Neuronal stem cell (in vitro differentiated cells): ENCODE data around the gene MTAP.

Experiments
- DNase-seq: peaks from one replicate; pipeline ENCODE4 v3.0.0-alpha.2; 2013; ENCODE audit warnings: low spot score
- H2AFZ ChIP-seq: one replicate; pipeline ENCODE4 v1.6.1; 2013; ENCODE audit warnings: mild to moderate bottlenecking, low read length, inconsistent platforms
- H2AK5ac ChIP-seq: 2 replicates; pipeline ENCODE4 v1.6.1; 2013; ENCODE audit warnings: low read depth, mild to moderate bottlenecking, inconsistent platforms, low read length, moderate library complexity, mixed read lengths
- H2BK120ac ChIP-seq: 2 replicates; pipeline ENCODE4 v1.6.1; 2013; ENCODE audit warnings: low read depth, mild to moderate bottlenecking, inconsistent platforms, low read length, moderate library complexity, mixed read lengths
- H2BK12ac ChIP-seq: one replicate; pipeline ENCODE4 v1.6.1; 2013; ENCODE audit warnings: low read length, inconsistent platforms
- H2BK15ac ChIP-seq: 2 replicates; pipeline ENCODE4 v1.6.1; 2013; ENCODE audit warnings: mild to moderate bottlenecking, low read length, inconsistent platforms, mixed read lengths
- H2BK5ac ChIP-seq: one replicate; pipeline ENCODE4 v1.6.1; 2013; ENCODE audit warnings: inconsistent platforms, mild to moderate bottlenecking, low read length, moderate library complexity
- H3K14ac ChIP-seq: one replicate; pipeline ENCODE4 v1.6.1; 2013; ENCODE audit warnings: low read length, inconsistent platforms
- H3K18ac ChIP-seq: 2 replicates; pipeline ENCODE4 v1.6.1; 2013; ENCODE audit warnings: low read length, inconsistent platforms
- H3K23ac ChIP-seq: 2 replicates; pipeline ENCODE4 v1.6.1; 2013; ENCODE audit warnings: low read depth, mild to moderate bottlenecking, mixed read lengths, low read length, inconsistent platforms; ENCODE audit not compliant: poor library complexity
- H3K27ac ChIP-seq: replicated peaks from 3 replicates; pipeline ENCODE4 v1.5.1; 2013; ENCODE audit warnings: low read length, inconsistent platforms
- H3K27me3 ChIP-seq, 3 experiments: 2 replicates each; pipeline ENCODE4 v1.6.1; 2013; ENCODE audit warnings: low read length in 3 of 3, mild to moderate bottlenecking in 2 of 3, inconsistent platforms in 1 of 3, low read depth in 1 of 3, mixed read lengths in 1 of 3, moderate library complexity in 1 of 3; ENCODE audit not compliant: control insufficient read depth in 3 of 3, insufficient read depth in 3 of 3
- H3K36me3 ChIP-seq, 2 donors: replicated peaks in 1 of 2; 2 replicates each; pipeline ENCODE4 v1.6.1; 2013; ENCODE audit warnings: low read length in 2 of 2; ENCODE audit not compliant: control insufficient read depth in 2 of 2, insufficient read depth in 2 of 2
- H3K4ac ChIP-seq: 2 replicates; pipeline ENCODE4 v1.6.1; 2013; ENCODE audit warnings: inconsistent platforms, mild to moderate bottlenecking, low read length, moderate library complexity
- H3K4me1 ChIP-seq, 2 donors: 1 replicate in 1 of 2; 2 replicates in 1 of 2; pipeline ENCODE4 v1.6.1; 2013; ENCODE audit warnings: low read length in 2 of 2, low read depth in 1 of 2; ENCODE audit not compliant: control insufficient read depth in 2 of 2, insufficient read depth in 1 of 2
- H3K4me2 ChIP-seq: one replicate; pipeline ENCODE4 v1.6.1; 2013; ENCODE audit warnings: mild to moderate bottlenecking, low read length, inconsistent platforms; ENCODE audit not compliant: insufficient read depth, poor library complexity, severe bottlenecking
- H3K4me3 ChIP-seq, 2 donors: 2 replicates each; pipeline ENCODE4 v1.5.1; 2013; ENCODE audit warnings: low read length in 2 of 2, mild to moderate bottlenecking in 2 of 2, inconsistent platforms in 1 of 2, moderate library complexity in 1 of 2
- H3K79me1 ChIP-seq: one replicate; pipeline ENCODE4 v1.6.1; 2013; ENCODE audit warnings: low read depth, mild to moderate bottlenecking, inconsistent platforms, low read length, moderate library complexity
- H3K9ac ChIP-seq: one replicate; pipeline ENCODE4 v1.6.1; 2013; ENCODE audit warnings: mild to moderate bottlenecking, low read depth, low read length, inconsistent platforms; ENCODE audit not compliant: poor library complexity
- H3K9me3 ChIP-seq, 2 donors: replicated peaks in 1 of 2; 2 replicates each; pipeline versions ENCODE3 to v1.6.1; 2013; ENCODE audit warnings: low read length in 2 of 2, mild to moderate bottlenecking in 2 of 2, inconsistent platforms in 1 of 2, low read depth in 1 of 2, mixed read lengths in 1 of 2, moderate library complexity in 1 of 2; ENCODE audit not compliant: control insufficient read depth in 2 of 2, insufficient read depth in 1 of 2
- H4K8ac ChIP-seq: one replicate; pipeline ENCODE4 v1.6.1; 2013; ENCODE audit warnings: low read depth, mild to moderate bottlenecking, inconsistent platforms, low read length, moderate library complexity
- H4K91ac ChIP-seq: one replicate; pipeline ENCODE4 v1.6.1; 2013; ENCODE audit warnings: low read length, low read depth, mild to moderate bottlenecking, inconsistent platforms; ENCODE audit not compliant: poor library complexity
- WGBS, 2 donors: extraction: QIAGEN DNeasy Blood & Tissue Kit; methylation state at CpG; one replicate each; pipeline ENCODE4 v1.1.7; 2013; ENCODE audit warnings: missing lambda C conversion rate in 2 of 2, mixed read lengths in 1 of 2; ENCODE audit not compliant: insufficient read length in 2 of 2, insufficient replicate concordance in 1 of 2; ENCODE audit errors: extremely low coverage in 2 of 2; 5-methylcytosine and 5-hydroxymethylcytosine counted together

The MTAP gene

DNA sequence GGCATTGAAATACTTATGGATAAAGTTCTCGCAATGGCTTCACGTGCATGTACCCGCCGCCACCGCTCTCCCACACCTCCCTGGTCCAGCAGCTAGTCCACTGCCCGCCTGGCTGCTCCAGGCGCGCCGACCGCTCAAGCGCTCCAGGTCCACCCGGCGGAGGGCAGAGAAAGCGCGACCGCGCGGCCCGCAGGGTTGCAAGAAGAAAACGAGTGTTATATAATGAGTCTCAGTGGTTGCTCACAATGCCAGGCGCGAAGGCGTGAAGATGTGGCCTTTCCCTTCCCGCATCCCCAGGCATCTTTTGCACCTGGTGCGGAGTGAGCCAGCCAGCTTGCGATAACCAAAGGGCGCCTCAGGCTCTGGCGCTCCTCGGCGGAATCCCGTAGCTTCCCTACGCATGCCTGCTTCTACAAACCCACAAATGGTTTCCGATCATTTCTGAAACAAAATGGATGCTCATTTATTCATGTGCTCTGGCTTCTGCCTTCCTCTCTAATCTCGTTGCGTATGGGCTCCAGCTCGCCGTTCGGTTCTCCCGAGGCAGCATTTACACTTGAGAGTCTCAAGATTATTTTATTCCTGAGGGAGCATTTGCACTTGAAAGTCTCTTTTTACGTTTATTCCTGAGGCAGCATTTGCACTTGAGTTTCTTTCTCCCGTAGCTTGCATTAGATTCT is 166.0 kb downstream of the MTAP start:
- H4K8ac ChIP-seq, result no peak overlapping the region
- no CpG with 5 or more reads among the region's 41 CpGs for WGBS, 2 donors
- H3K14ac ChIP-seq, result no peak overlapping the region
- H3K27ac ChIP-seq, result no peak overlapping the region
- H3K79me1 ChIP-seq, result no peaks in the 10 kb centered on the region
- H3K4me2 ChIP-seq, result no peak overlapping the region
- no peak overlapping the region for H3K4me3 ChIP-seq
- peaks cover 48 to 99% (median 82%) of the 10 kb centered on the region in 3 experiments for H3K27me3 ChIP-seq
- H3K36me3 ChIP-seq, result no peaks in the 10 kb centered on the region
- H3K4me1 ChIP-seq, result peaks cover 2 to 9% of the 10 kb centered on the region in 2 donors
- H3K4ac ChIP-seq, result no peak overlapping the region
- H2AFZ ChIP-seq, result peak overlapping the region; percentile 72
- H3K9me3 ChIP-seq, result peaks cover 3 to 14% of the 10 kb centered on the region in 2 donors
- H2BK12ac ChIP-seq, result no peak overlapping the region
- H4K91ac ChIP-seq, result no peak overlapping the region
- no peak overlapping the region for H2AK5ac ChIP-seq
- H3K18ac ChIP-seq, result peak overlapping the region; percentile 11
- no peak overlapping the region for H2BK120ac ChIP-seq
- H2BK15ac ChIP-seq, result no peak overlapping the region
- no peak overlapping the region for H2BK5ac ChIP-seq
- peak; percentile 43 for DNase-seq
- H3K9ac ChIP-seq, result no peak overlapping the region
- H3K23ac ChIP-seq, result no peak overlapping the region

- no peak overlapping the region for H3K9ac ChIP-seq
- H2BK120ac ChIP-seq, result no peak overlapping the region
- H3K4me2 ChIP-seq, result no peak overlapping the region
- H3K18ac ChIP-seq, result no peak overlapping the region
- no peak overlapping the region for H3K14ac ChIP-seq
- DNase-seq, result peak; percentile 31
- no peak overlapping the region for H3K23ac ChIP-seq
- H3K4me3 ChIP-seq, result peak overlapping the region in 1 of 2 donors; percentile 18
- H3K36me3 ChIP-seq, result no peaks in the 10 kb centered on the region
- H4K8ac ChIP-seq, result no peak overlapping the region
- WGBS, 2 donors, result 100% methylated on average over 1 of the region's 28 CpGs; no CpG with 5 or more reads in 1 of the 2 donors
- peaks cover 2 to 9% of the 10 kb centered on the region in 2 donors for H3K4me1 ChIP-seq
- H2AFZ ChIP-seq, result peak overlapping the region; percentile 72
- H3K27me3 ChIP-seq, result peaks cover 51 to 99% (median 85%) of the 10 kb centered on the region in 3 experiments
- H2BK15ac ChIP-seq, result no peak overlapping the region
- no peak overlapping the region for H2BK12ac ChIP-seq
- no peak overlapping the region for H2AK5ac ChIP-seq
- H3K27ac ChIP-seq, result no peak overlapping the region
- H3K4ac ChIP-seq, result no peak overlapping the region
- H3K79me1 ChIP-seq, result no peaks in the 10 kb centered on the region
- no peak overlapping the region for H2BK5ac ChIP-seq
- H3K9me3 ChIP-seq, result peaks cover 3 to 14% of the 10 kb centered on the region in 2 donors
- H4K91ac ChIP-seq, result no peak overlapping the region
Observed at GRCh38 chr9:21969011-21969940, 166.8 kb downstream of the MTAP start.

GRCh38 chr9:21969951-21970799 is 167.7 kb downstream of the MTAP start:
- Histone ChIP-seq H3K9me3 (peaks cover 3 to 14% of the 10 kb centered on the region in 2 donors), H3K79me1 (no peaks in the 10 kb centered on the region), H3K4me1 (peaks cover under 1 to 5% of the 10 kb centered on the region in 2 donors), H3K27ac (no peak overlapping the region), H2BK15ac (no peak overlapping the region), H3K36me3 (no peaks in the 10 kb centered on the region), H2AK5ac (no peak overlapping the region), H3K4me2 (no peak overlapping the region), H3K23ac (no peak overlapping the region), H3K14ac (no peak overlapping the region), H2BK120ac (no peak overlapping the region), H3K4me3 (no peak overlapping the region), H3K4ac (no peak overlapping the region), H2AFZ (peak overlapping the region; percentile 57), H3K27me3 (peaks cover 47 to 99% (median 85%) of the 10 kb centered on the region in 3 experiments), H4K91ac (no peak overlapping the region), H4K8ac (no peak overlapping the region), H3K18ac (no peak overlapping the region), H2BK12ac (no peak overlapping the region), H2BK5ac (no peak overlapping the region), H3K9ac (no peak overlapping the region)
- no CpG with 5 or more reads among the region's 24 CpGs for WGBS, 2 donors
- DNase-seq, result peak; percentile 23
